Lower leg skin (tissue), 3 donors: Measurements from ENCODE around the gene CAMK2G.

ENCODE experiments used
- POLR2A ChIP-seq, 2 donors: fragments of 450-650 bp; IDR thresholded peaks; one replicate each; pipeline ENCODE4 v1.6.1; 2016 to 2017; ENCODE audit warnings: antibody characterized with exemption in 2 of 2, mild to moderate bottlenecking in 1 of 2, moderate library complexity in 1 of 2
- TF ChIP-seq, protein P1 (sequence below), 3 donors: fragments of 450-650 bp; IDR thresholded peaks; one replicate each; pipeline ENCODE4 v1.5.1; 2016; ENCODE audit warnings: antibody characterized with exemption in 3 of 3, mild to moderate bottlenecking in 3 of 3, moderate library complexity in 2 of 3

DNA sequence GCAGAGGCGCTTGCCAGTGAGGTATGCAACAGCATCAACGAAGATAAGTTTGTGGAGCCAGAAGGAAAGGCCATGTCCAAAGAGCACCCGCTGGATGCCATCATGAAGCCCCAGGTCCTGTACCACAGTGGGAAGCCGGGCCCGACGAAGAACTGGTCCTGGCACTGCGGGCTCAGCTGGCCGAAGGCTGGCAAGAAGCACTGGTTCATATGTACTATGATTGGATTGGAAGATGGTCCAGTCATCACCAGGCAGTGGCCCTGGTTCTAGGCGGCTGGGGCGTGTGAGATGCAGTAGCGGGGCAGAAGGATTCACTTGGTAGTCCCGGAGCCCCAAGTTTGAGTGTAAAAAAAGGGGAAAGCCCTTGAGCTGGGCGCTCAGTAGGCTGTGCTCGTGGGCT, 66.9 kb downstream of the CAMK2G start:
- TF ChIP-seq, protein P1, sequence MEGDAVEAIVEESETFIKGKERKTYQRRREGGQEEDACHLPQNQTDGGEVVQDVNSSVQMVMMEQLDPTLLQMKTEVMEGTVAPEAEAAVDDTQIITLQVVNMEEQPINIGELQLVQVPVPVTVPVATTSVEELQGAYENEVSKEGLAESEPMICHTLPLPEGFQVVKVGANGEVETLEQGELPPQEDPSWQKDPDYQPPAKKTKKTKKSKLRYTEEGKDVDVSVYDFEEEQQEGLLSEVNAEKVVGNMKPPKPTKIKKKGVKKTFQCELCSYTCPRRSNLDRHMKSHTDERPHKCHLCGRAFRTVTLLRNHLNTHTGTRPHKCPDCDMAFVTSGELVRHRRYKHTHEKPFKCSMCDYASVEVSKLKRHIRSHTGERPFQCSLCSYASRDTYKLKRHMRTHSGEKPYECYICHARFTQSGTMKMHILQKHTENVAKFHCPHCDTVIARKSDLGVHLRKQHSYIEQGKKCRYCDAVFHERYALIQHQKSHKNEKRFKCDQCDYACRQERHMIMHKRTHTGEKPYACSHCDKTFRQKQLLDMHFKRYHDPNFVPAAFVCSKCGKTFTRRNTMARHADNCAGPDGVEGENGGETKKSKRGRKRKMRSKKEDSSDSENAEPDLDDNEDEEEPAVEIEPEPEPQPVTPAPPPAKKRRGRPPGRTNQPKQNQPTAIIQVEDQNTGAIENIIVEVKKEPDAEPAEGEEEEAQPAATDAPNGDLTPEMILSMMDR (IDR thresholded peaks at IDR 0.05) = no peak
- TF ChIP-seq POLR2A (IDR thresholded peaks at IDR 0.05) = no peak
